Measurements from ENCODE around the gene TRIM10.

TRIM10 gene

GRCh38 chr6:30102970-30103871 lies 57.8 kb downstream of the TRIM10 start:
- peaks cover 14% of the 10 kb centered on the region; the same call in 1 of the 2 replicates for H3K27me3 ChIP-seq (ENCODE audit: insufficient read depth, low read length)
- peak overlapping the region; percentile 76 for H3K4me3 ChIP-seq (ENCODE audit: low read depth, low read length)
- no peaks in the 10 kb centered on the region for H3K79me2 ChIP-seq (ENCODE audit: control insufficient read depth, insufficient read depth, low read length, unreplicated experiment)
- peaks cover 20% of the 10 kb centered on the region for H3K4me1 ChIP-seq (ENCODE audit: control insufficient read depth, insufficient read depth, low read length, unreplicated experiment)
- H2AFZ ChIP-seq (ENCODE audit: low read length, unreplicated experiment) = peak overlapping the region; percentile 74
- H3K36me3 ChIP-seq (ENCODE audit: insufficient read depth, low read length) = no peaks in the 10 kb centered on the region
- H3K27ac ChIP-seq (ENCODE audit: low read depth, low read length) = 0 out of 2 replicates have a peak overlapping the region, but pooled peaks have one; percentile 33

- H3K79me2 ChIP-seq (ENCODE audit: control insufficient read depth, insufficient read depth, low read length, unreplicated experiment) = no peaks in the 10 kb centered on the region
- peak overlapping the region; percentile 74 for H2AFZ ChIP-seq (ENCODE audit: low read length, unreplicated experiment)
- H3K4me3 ChIP-seq (ENCODE audit: low read depth, low read length) = peak overlapping the region; percentile 76
- no peaks in the 10 kb centered on the region for H3K36me3 ChIP-seq (ENCODE audit: insufficient read depth, low read length)
- H3K27me3 ChIP-seq (ENCODE audit: insufficient read depth, low read length) = peaks cover 16% of the 10 kb centered on the region; the same call in 1 of the 2 replicates
- peaks cover 20% of the 10 kb centered on the region for H3K4me1 ChIP-seq (ENCODE audit: control insufficient read depth, insufficient read depth, low read length, unreplicated experiment)
- peak overlapping the region; percentile 33; the same call in 1 of the 2 replicates for H3K27ac ChIP-seq (ENCODE audit: low read depth, low read length)
Measured at GRCh38 chr6:30102414-30102969, 58.5 kb downstream of the TRIM10 start.
